NCI-H1694 treated with DMSO at 0.1 percent for 48 hours (cell line): ENCODE data around the gene EIF4E1B.
A peak's percentile ranks its signal among the peaks of the same experiment; 100 is the strongest.

Experiments
- DNase-seq: peaks from one replicate; lab custom pipeline; 2025; lab: John Stamatoyannopoulos, UW

EIF4E1B gene

DNA sequence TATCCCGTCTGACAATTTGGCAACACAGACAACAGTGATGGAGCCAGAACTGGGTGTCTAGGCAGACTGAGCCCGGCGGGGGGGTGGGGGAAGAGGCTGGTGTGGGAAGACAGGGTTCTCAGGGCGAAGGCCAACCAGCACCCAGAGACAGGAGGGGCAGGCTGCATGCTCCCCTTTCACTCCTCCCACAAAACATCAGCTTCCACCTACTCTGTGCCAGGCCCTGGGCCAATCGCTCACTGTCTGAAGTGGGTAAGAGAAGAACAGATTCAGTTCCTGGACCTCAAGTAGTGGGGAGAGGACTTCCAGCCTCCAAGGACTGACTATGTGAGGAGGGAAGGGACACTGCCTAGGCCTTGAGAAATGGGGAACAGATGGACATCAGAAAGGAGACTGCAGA lies 2.9 kb upstream of the EIF4E1B start:
- DNase-seq: no peak

DNA sequence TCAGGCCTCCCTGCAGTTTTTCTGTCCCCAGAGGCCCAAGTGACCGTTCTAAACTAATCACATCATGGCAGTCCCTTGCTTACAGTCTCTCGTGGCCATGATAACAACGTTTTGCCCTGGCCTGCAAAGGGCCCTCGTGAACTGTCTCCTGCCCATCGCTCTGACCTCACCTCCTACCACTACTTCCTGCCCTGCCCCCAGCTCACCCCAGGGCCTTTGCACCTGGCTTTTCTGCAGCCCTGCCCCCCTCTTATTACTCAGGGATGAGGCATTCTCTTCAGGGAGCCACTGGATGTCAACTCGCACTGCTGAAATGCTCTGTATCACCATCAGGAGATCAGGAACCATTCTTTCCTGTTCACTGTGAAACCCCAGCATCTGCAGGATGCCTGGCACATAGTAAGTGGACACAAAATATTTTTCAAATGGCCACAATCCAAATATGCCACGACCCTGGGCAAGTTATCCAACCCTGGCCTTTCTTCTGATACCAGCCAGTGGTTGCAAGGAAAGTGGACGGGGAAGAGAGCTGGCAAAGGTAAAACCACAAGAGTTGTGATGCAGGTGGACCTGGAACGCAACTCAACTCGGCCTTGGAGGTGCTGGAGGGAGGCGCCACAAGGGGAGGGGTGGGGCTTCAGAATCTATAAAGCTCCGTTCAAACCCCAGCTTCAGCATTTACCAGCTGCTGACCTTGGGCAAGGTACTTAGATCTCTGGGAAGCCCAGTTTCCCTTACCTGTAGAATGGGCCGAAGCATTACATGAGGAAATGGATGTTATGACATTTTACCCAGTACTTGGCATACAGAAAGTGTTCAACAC lies 1.9 kb upstream of the EIF4E1B start:
- DNase-seq: no peak

DNA sequence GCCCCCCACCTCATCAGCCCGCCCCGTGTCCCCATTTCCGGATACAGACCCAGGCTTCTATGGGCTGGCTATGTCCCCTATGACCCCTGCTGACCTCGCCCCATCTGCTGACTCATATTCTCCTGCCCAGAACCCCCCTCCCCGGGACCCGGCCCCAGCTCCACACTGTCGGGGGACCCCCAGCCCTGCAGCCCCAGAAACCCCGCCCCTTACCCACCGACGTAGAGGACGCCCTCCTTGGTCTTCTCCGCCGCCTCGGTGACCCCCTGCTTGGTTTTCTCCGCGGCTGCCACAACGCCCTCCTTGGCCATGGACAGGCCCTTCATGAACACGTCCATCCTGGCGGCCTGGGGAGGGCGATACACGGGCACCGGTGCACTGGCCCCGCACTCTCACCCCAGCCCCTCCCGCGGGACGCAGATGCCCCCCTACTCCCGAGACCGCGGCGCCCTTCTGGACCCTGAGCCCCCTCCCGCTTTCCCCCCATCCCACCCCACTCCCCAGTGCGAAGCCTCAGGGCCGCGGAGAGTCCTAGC lies 1.1 kb upstream of the EIF4E1B start:
- no peak for DNase-seq

DNA sequence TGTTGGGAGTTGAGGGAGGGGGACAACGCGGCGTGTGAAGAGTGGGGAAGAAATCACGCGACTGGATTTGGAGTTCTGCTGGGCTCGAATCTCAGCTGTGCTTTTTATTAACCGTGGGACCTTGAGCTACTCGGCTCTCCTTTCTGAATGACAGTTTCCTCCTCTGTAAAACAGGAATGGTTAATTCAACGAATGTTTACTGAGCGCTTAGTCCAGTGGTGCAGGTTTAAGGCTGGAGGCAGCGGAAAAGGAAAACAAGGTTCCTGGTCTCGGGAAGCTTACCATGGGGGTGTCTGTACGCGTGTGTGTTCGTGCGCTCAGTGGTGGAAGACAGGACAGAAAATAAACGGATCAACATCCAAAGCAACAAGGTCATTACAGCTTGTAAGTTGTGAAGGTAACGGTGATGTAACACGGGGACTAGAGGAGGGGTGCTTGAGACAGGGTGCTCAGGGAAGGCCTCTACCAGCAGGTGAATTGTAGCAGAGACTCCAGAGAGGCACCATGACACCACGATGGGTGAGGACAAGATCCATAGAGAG lies 277 bp downstream of the EIF4E1B start:
- DNase-seq: peak; percentile 30

DNA sequence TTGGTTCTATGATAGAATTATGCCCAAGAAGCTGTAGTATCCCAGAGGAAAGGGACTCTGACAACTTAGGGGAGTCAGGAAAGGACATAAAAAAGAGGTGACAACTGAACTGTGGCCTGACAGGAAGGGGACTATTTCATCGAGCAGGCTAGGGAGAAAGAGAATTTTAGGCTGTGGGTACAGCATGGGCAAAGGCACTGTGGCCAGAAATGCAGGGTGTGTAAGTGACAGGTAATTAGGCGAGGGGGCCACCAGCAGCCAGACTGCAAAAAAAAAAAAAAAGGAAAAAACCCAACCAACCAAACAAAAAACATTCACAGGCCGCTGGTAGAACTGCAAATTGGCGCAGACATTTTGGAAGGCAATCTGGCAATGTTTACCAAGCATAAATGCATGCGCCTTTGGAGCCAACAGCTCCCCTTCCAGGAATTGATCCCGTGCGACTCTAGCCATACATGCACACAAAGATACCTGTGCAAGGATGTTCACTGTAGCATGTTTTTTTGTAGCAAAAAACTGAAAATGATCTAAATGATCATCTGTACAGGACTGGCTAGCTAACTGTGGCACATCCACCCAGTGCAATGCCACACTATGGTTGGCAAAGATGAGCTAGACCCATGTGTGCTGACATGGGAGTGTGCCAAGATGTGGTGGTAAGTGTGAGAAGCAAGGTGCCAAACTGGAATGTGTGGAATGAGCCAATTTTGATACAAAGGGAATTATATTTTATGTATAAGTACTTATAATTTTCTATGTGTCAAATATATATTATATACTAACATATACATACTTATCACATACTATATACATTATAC lies 1.1 kb downstream of the EIF4E1B start:
- DNase-seq: peak; percentile 85

DNA sequence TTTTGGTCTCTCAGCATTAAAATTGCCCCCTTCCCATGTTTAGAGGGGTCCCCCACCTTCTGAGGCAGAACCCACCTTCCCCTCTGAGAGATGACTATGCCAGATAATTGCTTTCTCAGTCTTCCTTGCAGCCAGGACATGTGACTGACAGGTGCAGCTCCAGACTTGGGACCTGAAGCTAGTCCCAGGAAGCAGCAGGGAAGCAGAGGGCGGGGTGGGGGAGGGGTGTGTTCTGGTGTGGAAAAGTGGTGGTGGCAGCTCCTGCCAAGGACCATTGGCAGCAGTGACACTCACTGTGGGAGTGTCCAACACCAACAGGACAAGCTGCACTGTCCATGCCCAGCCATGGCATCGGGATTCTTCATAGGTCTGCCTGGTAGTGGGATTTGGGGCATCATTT lies 2.3 kb downstream of the EIF4E1B start:
- no peak for DNase-seq

DNA sequence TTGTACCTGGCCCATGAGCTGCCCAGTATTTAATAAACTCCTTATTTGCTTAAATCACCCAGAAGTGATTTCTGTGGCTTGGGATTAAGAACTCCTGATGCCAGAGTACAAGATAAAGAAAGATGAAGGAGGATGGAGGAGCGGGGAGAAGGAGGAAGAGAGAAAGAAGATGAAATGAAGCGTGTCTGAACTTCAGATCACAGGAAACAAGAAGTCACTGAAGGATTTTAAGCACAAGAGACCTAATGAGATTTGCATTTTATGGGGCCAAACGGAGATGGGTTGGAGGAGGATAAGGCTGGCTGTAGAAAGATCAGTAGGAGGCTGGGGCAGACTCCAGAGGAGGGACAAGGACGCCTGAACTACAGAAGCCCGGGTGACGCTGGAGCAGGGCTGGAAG lies 3.1 kb downstream of the EIF4E1B start:
- no peak for DNase-seq

DNA sequence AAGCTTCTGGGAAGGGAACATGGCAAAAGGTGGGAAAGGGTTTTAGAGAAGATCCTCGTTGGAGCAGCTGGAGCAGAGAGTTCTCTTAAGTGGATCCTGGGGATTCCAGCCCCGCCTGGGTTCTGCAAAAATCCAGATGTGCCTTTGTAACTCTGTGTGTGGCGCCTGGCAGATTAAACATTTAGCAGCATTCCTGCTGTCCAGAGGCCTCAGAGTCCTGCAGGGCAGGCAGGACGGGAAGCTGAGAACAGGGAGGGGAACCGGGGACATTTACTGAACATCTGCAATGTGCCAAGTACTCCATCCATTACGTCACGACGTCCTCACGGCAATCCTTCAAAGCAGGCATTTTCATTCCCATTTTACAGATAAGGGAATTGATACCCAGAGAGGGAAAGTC lies 6.0 kb downstream of the EIF4E1B start:
- DNase-seq: no peak

DNA sequence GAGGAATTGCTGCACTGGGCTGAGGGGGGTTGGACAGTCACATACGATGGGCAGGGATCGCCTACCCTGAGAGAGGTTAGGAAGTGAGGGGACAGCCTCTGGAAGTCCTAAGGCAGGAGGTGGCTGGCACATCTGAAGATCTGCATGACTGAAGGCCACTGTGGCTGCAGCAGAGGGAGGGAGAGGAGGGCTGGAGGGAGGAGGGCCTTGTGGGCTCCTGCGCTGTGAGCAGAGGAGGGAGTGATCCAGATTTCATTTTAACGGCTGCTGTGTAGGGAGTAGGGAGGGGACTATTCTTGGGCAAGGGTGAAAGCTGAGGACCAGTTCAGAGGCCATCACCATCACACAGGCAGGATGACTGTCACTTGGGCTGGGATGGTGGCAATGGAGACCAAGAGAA lies 7.1 kb downstream of the EIF4E1B start:
- no peak for DNase-seq

DNA sequence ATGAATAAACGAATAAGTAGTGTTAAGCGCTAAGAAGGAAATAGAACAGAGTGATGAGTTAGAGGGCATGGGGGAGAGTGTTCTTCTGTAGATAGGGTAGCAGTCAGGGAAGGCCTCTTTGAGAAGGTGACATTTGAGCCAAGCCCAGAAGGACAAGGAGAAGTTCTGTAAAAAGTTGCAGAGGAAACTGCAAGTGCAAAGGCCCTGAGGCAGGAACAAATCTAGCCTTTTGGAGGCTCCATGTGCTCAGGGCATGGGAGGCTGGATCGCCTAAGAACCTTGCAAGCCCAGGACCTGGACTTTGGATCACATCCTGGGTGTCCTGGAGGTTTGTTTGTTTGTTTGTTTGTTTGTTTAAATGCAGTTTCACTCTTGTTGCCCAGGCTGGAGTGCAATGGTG lies 8.0 kb downstream of the EIF4E1B start:
- no peak for DNase-seq

DNA sequence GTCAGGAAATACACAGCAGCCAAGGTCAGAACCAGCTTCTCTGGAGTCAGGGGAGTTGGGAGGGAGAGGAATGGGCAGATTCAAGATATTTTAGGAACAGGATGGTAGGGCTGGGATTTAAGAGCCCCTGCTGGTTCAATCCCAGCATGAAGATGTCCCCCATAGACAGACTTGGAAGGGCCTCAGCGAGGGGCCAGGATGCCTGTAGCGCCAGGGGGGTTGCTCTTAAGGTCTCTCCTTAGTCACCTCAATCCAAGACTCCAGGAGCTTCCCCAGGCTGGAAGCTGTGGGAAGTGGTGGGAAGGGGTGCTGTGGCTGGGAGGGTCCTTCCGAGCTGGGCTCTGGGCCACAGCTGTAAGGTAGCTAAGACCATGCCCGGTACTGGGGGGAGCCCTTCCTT lies 8.7 kb downstream of the EIF4E1B start:
- DNase-seq: no peak

DNA sequence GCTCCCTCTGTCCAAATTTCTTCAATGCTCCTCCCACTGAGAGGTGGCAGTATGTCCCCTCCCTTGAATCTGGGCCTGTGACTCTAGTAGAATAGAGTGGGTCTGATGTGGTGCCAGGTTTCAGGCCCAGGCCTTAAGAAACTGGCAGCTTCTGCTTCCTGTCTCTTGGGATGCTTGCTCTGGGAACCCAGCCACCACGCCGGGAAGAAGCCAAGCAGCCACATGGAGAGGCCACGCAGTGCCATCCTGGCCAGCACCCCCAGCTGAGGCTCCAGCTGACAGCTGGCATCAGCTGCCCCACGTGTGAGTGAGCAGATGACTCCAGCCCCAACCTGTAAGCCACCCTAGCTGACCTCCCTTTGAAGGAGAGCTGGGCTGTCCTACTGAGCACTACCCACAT lies 9.5 kb downstream of the EIF4E1B start:
- DNase-seq: peak; percentile 78

DNA sequence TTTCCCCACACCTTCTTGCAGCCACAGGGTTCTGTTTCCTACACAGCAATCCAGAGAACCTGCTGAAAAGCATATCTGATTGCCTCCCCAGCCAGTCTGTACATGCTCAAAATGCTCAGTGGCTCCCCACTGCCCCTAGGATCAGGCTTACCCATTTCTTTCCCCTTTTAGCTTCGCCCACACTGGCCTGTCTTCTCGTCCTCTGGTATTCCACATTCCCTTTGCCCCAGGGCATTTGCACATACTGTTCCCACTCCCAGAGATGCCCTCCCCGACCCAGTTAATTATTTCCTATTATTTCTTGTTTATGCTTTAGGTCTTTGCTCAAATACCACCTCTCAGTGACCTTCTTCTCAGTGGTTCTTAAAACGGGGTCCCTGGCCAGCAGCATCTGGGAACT lies 10.1 kb downstream of the EIF4E1B start:
- no peak for DNase-seq

DNA sequence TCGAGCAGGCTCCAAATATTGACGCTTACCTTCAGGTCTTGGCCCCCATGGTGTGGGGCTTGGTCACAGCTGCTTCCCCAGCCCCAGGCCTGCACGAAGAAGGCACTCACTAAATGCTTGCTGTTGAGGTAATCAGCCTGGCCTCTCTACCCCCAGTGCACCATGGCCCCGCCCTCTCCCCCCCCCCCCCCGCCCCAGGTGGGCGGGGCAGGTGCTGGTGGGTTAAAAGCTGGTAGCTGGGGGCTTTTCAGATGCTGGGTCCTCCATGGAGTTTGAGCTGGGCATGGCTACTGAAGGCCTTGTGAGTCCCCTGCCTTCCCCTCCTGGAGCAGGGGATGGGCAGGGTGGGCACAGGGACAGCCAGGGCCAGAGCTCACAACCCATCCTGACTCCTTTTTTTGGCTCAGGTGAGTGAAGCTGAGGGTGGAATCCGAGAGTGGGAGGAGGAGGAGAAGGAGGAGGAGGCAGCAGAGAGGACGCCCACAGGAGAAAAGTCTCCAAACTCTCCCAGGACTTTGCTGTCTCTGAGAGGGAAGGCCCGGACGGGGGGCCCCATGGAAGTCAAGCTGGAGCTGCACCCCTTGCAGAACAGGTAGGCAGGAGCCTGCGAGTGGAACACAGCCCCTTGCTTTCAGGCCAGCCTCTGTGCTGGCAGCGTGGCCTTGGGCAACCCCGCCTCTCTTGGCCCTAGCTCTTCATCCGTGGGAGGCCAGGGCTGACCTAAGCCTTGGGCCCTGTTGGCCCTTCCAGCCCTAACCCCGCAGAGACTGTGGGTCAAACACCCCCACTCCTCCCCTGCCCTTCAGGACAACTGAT lies 12.4 kb downstream of the EIF4E1B start:
- no peak for DNase-seq

DNA sequence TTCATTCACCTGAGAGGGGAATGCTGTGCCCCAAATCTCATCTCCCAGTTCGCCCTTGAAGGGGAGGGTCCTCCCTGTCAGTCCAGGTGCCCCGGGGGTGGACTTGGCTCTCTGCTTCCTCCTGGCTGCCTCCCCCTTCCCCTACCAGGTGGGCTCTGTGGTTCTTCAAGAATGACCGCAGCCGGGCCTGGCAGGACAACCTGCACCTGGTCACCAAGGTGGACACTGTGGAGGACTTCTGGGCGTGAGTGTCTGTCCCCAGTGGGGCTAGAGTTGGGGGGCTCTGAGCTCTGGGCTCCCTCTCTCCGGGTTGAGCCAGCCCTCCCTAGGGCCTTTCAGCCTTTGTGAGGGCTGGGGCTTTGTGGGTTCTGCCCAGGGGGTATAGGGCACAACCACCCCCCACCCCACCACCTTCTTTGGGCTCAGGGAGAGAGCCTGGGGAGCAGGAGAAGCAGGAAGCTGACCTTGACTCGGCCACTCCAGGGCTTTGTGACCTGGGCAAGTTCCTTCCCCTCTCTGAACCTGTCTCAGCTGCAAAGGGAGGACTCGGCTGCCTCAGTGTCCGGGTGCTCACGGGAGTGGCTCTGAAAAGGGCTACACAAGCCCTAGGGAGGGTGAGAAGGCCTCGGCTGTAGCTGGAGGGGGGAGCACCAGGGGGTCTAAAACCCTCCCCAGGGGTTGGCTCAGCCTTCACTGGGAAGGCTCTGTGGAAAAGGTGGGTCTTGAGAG lies 13.2 kb downstream of the EIF4E1B start:
- DNase-seq: no peak

DNA sequence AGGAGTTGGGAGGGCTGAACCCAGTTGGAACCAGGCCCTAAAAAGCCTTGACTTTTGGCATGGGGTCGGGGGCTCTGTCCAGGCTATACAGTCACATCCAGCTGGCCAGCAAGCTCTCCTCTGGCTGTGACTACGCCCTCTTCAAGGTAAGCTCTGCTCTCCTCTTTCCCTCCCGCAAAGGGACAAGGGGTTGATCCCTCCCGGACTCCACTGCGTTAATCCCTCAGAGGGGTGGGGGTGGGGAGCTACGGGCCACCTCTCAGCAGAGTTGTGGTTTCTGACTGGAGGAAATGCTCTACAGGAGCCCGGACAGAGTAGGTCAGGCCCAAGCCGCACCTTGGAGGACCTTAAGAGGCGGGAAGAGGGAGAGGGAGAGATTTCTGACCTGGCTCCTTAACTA lies 13.8 kb downstream of the EIF4E1B start:
- DNase-seq: no peak

DNA sequence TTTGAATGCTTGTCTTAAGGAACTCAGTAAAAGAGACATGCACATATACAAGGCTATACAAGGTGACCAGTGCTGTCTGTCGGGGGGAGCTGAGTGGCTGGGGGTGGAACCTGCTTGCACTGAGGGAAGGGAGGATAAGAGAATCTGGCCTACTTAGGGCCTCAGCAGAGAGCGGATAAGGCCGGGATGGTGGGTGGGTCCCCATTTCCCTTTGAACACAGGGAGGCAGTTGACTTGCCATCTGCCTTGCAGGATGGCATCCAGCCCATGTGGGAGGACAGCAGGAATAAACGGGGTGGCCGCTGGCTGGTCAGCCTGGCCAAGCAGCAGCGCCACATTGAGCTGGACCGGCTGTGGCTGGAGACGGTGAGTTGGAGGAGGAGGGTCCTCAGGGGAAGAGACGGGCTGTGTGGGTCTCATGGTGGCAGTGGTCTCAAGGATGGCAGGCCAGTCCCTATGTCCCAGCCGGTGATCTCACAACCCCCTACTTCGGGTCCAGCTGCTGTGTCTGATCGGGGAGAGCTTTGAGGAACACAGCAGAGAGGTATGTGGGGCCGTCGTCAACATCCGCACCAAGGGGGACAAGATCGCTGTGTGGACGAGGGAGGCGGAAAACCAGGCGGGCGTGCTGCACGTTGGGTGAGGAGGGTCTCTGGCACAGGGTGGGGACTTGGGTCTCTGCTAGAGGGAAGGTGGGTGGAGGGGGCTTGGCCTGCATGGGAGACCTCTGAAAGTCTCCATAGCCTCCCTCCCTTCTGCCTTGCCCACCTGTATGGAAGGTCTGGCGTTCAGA lies 14.6 kb downstream of the EIF4E1B start:
- DNase-seq: no peak

DNA sequence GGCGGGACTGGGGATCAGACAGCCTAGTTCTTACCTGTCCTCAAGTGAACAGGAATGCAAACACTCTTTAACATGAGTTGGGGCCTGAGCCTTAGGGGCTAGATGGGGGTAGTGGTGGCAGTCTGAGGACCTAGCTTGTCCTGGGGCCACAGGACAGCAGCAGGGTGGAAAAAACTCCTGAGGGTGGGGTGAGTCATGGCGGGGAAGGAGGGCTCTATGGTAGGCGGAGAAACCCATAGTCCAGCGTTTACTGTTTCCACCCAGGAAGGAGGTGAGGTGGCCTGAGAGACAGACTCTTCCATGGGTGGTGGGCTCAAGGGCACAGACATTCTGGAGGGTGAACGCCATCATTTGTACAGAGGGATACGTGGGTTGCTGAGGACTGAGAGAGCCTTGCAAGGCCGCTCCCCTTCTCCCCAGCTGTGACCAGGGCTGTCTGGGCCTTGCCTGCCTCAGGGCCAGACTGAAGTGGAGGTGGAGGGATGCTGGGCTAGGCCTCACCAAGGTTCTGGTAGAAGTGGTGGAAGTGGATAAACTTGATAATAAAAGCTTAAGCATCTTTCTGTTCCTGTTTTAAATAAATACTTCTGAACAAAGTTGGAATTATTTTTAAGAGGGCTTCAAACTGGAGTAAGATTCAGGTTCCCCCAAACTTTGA lies 15.7 kb downstream of the EIF4E1B start:
- DNase-seq: no peak

DNA sequence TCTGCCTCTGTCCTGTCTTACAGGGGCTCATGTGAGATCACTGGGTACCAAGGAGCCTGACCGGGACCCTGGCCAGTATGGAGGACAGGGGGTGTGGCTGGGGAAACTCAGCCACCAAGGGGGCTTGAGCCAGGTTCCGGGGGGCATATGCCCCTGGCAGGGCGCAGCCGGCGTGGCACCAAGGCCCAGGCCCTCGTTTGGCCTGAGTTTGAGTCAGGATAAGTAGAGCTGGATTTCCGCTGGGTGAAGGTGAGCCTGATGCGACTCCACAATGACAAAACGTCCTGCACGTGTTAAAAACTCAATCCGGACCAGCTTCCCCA lies 16.2 kb downstream of the EIF4E1B start:
- no peak for DNase-seq
